Stomach (tissue), 9 donors: ENCODE data around the gene CITED4. TPM values are rescaled to one million over a fixed set of nuclear protein-coding genes. Genes with fewer than 3 reads are reported as not detected.
"Not testable (repeated sequence)": the region's sequence is repeated elsewhere in the genome, so short reads cannot be mapped to it uniquely, and the experiment has no call there.

Source experiments
- DNase-seq, 2 donors: peaks; one replicate each; pipeline versions ENCODE4 v3.0.0 to v3.0.0-alpha.2; 2013 to 2019
- H3K27ac ChIP-seq, 5 donors: fragments of 200-600 bp in 4 of 5; sonication (generic) in 4 of 5; one replicate each; pipeline ENCODE4 v1.5.1; 2013 to 2019; ENCODE audit warnings: mild to moderate bottlenecking in 1 of 5, moderate library complexity in 1 of 5
- H3K27me3 ChIP-seq, 3 donors: fragments of 200-600 bp; sonication (generic); one replicate each; pipeline ENCODE4 v1.5.1; 2017 to 2019; ENCODE audit warnings: mixed run types in 1 of 3
- H3K36me3 ChIP-seq, 4 donors: fragments of 200-600 bp; sonication (generic); 1 replicate in 3 of 4; 2 replicates in 1 of 4; pipeline ENCODE4 v1.5.1; 2016 to 2019
- H3K4me1 ChIP-seq, 4 donors: fragments of 200-600 bp; sonication (generic); one replicate each; pipeline ENCODE4 v1.5.1; 2016 to 2019
- H3K4me3 ChIP-seq, 4 donors: fragments of 200-600 bp; sonication (generic) in 3 of 4; one replicate each; pipeline ENCODE4 v1.5.1; 2016 to 2019; ENCODE audit warnings: mild to moderate bottlenecking in 1 of 4
- H3K9me3 ChIP-seq, 4 donors: fragments of 200-600 bp; sonication (generic); one replicate each; pipeline ENCODE4 v1.5.1; 2016 to 2019
- EP300 ChIP-seq: sonication (generic); formaldehyde crosslinking; IDR thresholded peaks from one replicate; pipeline ENCODE4 v1.6.1; 2017; ENCODE audit warnings: antibody characterized with exemption
- POLR2A ChIP-seq, 4 donors: fragments of 450-650 bp; IDR thresholded peaks; one replicate each; pipeline ENCODE4 v1.6.1; 2016; ENCODE audit warnings: antibody characterized with exemption in 4 of 4, control low read depth in 2 of 4, mild to moderate bottlenecking in 1 of 4, moderate library complexity in 1 of 4
- POLR2AphosphoS5 ChIP-seq, 3 donors: sonication (generic); formaldehyde crosslinking; IDR thresholded peaks; one replicate each; pipeline ENCODE4 v1.6.1; 2016; ENCODE audit warnings: antibody characterized with exemption in 3 of 3
- WGBS, 5 donors: extraction: QIAGEN DNeasy Blood & Tissue Kit in 3 of 5; methylation state at CpG; one replicate each; pipeline versions ENCODE4 v1.1.5 to v1.1.7; 2013 to 2018; 5-methylcytosine and 5-hydroxymethylcytosine counted together
- intact Hi-C: fragments of 100-400 bp; cut with DNase I; formaldehyde crosslinking; loops from one replicate; pipeline ENCODE4 v1.15.1; 2023; ENCODE audit warnings: low total_unique reads
- polyA plus RNA-seq, 3 donors: library from polyadenylated mRNA; stranded (reverse); fragments of 200-250 nt; gene quantifications; one replicate each; pipeline ENCODE4 v1.2.3, GENCODE V29; 2013
- total RNA-seq, 5 donors: library from RNA; depleted of rRNA; stranded (reverse); fragments of >200 nt; gene quantifications; one replicate each; pipeline versions ENCODE4 v1.1.0 to v1.2.3, GENCODE V29; 2014 to 2016
- TF ChIP-seq, protein P1 (sequence below), 7 experiments: fragments of 450-650 bp in 4 of 7; fragments of 200-600 bp in 3 of 7; sonication (generic) in 3 of 7; IDR thresholded peaks; one replicate each; pipeline ENCODE4 v1.5.1; 2016 to 2019; ENCODE audit warnings: antibody characterized with exemption in 7 of 7, control low read depth in 2 of 7, mild to moderate bottlenecking in 1 of 7
- donor health status: healthy with polysubstance abuse.
- donor health status: Bipolar disorder and iron deficiency.
- donor health status: healthy.

Gene CITED4
- total and polyA plus RNA-seq, 8 donors: 2.6 to 152 (median 28.7) TPM

DNA sequence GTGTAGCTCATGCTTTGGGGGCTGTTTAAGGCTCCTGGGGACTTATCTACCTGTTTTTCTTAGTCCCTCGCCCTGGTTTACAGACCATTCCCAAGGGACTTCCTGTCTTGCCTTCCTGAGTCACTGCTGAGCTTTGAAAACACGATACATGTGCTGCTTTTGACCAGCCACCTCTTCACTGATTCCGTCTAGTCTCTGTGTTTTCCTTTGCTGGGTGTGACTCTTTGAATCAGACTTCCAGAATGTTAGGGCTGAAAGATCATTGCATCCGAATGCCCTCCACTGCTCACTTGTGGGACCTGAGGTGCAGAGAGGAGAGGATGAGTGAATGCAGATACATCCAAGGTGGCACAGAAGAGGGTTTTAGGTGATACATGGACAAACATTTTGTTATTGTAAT is 35.4 kb upstream of the CITED4 start:
- intact Hi-C loops: no loop called here
- no peaks in the 10 kb centered on the region for H3K36me3 ChIP-seq
- no peaks in the 10 kb centered on the region for H3K27me3 ChIP-seq
- TF ChIP-seq, protein P1, sequence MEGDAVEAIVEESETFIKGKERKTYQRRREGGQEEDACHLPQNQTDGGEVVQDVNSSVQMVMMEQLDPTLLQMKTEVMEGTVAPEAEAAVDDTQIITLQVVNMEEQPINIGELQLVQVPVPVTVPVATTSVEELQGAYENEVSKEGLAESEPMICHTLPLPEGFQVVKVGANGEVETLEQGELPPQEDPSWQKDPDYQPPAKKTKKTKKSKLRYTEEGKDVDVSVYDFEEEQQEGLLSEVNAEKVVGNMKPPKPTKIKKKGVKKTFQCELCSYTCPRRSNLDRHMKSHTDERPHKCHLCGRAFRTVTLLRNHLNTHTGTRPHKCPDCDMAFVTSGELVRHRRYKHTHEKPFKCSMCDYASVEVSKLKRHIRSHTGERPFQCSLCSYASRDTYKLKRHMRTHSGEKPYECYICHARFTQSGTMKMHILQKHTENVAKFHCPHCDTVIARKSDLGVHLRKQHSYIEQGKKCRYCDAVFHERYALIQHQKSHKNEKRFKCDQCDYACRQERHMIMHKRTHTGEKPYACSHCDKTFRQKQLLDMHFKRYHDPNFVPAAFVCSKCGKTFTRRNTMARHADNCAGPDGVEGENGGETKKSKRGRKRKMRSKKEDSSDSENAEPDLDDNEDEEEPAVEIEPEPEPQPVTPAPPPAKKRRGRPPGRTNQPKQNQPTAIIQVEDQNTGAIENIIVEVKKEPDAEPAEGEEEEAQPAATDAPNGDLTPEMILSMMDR (IDR thresholded peaks at IDR 0.05): no peak
- TF ChIP-seq POLR2A (IDR thresholded peaks at IDR 0.05) (no peak), EP300 (no peak), POLR2AphosphoS5 (IDR thresholded peaks at IDR 0.05) (no peak)
- peaks cover 9 to 24% (median 18%) of the 10 kb centered on the region in 4 donors for H3K9me3 ChIP-seq
- H3K27ac ChIP-seq: peak overlapping the region in 3 of 5 donors; percentile 25 to 73 (median 27)
- H3K4me1 ChIP-seq: peaks cover 14 to 28% (median 21%) of the 10 kb centered on the region in 4 donors
- 53 to 75% (median 58%) methylated on average over 4 of the region's 4 CpGs for WGBS, 5 donors
- no peak for DNase-seq
- H3K4me3 ChIP-seq: no peak overlapping the region

GRCh38 chr1:40896482-40896881 is 34.3 kb upstream of the CITED4 start:
- H3K4me3 ChIP-seq: no peak overlapping the region
- H3K4me1 ChIP-seq: peaks cover 14 to 28% (median 21%) of the 10 kb centered on the region in 4 donors
- 67 to 78% (median 70%) methylated on average over 3 of the region's 3 CpGs for WGBS, 5 donors
- DNase-seq: no peak
- intact Hi-C loops: no loop called here
- peaks cover 9 to 24% (median 18%) of the 10 kb centered on the region in 4 donors for H3K9me3 ChIP-seq
- H3K27me3 ChIP-seq: no peaks in the 10 kb centered on the region
- no peak for TF ChIP-seq POLR2AphosphoS5 (IDR thresholded peaks at IDR 0.05)
- TF ChIP-seq, protein P1 (IDR thresholded peaks at IDR 0.05): no peak
- TF ChIP-seq POLR2A (IDR thresholded peaks at IDR 0.05): no peak
- no peak for TF ChIP-seq EP300
- no peak overlapping the region for H3K27ac ChIP-seq
- no peaks in the 10 kb centered on the region for H3K36me3 ChIP-seq

- no peaks in the 10 kb centered on the region for H3K36me3 ChIP-seq
- H3K27me3 ChIP-seq: no peaks in the 10 kb centered on the region
- TF ChIP-seq POLR2AphosphoS5 (IDR thresholded peaks at IDR 0.05) (no peak), POLR2A (IDR thresholded peaks at IDR 0.05) (no peak), EP300 (no peak)
- TF ChIP-seq, protein P1 (IDR thresholded peaks at IDR 0.05): no peak
- DNase-seq: no peak
- no peak overlapping the region for H3K27ac ChIP-seq
- WGBS, 5 donors: 53 to 100% (median 93%) methylated on average over 1 of the region's 1 CpG
- peaks cover 14 to 28% (median 21%) of the 10 kb centered on the region in 4 donors for H3K4me1 ChIP-seq
- no peak overlapping the region for H3K4me3 ChIP-seq
- H3K9me3 ChIP-seq: peaks cover 9 to 24% (median 18%) of the 10 kb centered on the region in 4 donors
- intact Hi-C loops: no loop called here
Observed at GRCh38 chr1:40895601-40896000, 33.4 kb upstream of the CITED4 start.

GRCh38 chr1:40894858-40895257 is 32.7 kb upstream of the CITED4 start:
- H3K36me3 ChIP-seq, intact Hi-C loops, H3K27ac ChIP-seq, H3K27me3 ChIP-seq, H3K4me3 ChIP-seq, DNase-seq: not testable (repeated sequence)
- WGBS, 5 donors: 85 to 95% (median 88%) methylated on average over 2 of the region's 2 CpGs
- Histone ChIP-seq H3K9me3 (peaks cover 9 to 24% (median 18%) of the 10 kb centered on the region in 4 donors), H3K4me1 (peaks cover 14 to 28% (median 18%) of the 10 kb centered on the region in 4 donors)

- no peak for DNase-seq
- intact Hi-C loops: no loop called here
- no peak for TF ChIP-seq POLR2A (IDR thresholded peaks at IDR 0.05)
- no peak for TF ChIP-seq EP300
- TF ChIP-seq, protein P1 (IDR thresholded peaks at IDR 0.05): no peak
- TF ChIP-seq POLR2AphosphoS5 (IDR thresholded peaks at IDR 0.05): no peak
- H3K4me3 ChIP-seq: no peak overlapping the region
- peaks cover 13 to 24% (median 16%) of the 10 kb centered on the region in 4 donors for H3K4me1 ChIP-seq
- no peaks in the 10 kb centered on the region for H3K36me3 ChIP-seq
- H3K27ac ChIP-seq: no peak overlapping the region
- peaks cover 9 to 24% (median 18%) of the 10 kb centered on the region in 4 donors for H3K9me3 ChIP-seq
- H3K27me3 ChIP-seq: no peaks in the 10 kb centered on the region
Observed at GRCh38 chr1:40894455-40894854, 32.3 kb upstream of the CITED4 start.
